Measurements from ENCODE around the gene B9D2. TPM values are rescaled to one million over a fixed set of nuclear protein-coding genes. Genes with fewer than 3 reads are reported as not detected.

Gene B9D2
- total RNA-seq, 4 donors from 2014 or later: 6.4 to 9.3 TPM; not detected in 2

GRCh38 chr19:41325947-41326706, 37.8 kb downstream of the B9D2 start:
- DNase-seq: peak; percentile 39
- in situ Hi-C loops (cut with MboI; ENCODE audit: low pct_ligation_motif_present in 1 of 4, low pct_unique_long_range_greater_than_20kb in 1 of 4, low sequenced_read_pairs in 3 of 4) (loop anchor here in 1 of 4 donors (25.0 kb wide), 1 partner anchor 236 kb away; no protein-coding TSS in a partner anchor), intact Hi-C loops (cut with DNase I; ENCODE audit: low total_unique reads) (no loop called here)
- no peaks in the 10 kb centered on the region for H3K9me3 ChIP-seq
- peak overlapping the region in 1 of 4 donors; percentile 19 for H3K4me3 ChIP-seq
- H3K36me3 ChIP-seq: no peaks in the 10 kb centered on the region
- H3K27me3 ChIP-seq: peaks cover 20% of the 10 kb centered on the region
- 17 to 58% methylated on average over 4 to 29 of the region's 30 CpGs for WGBS, 2 donors (ENCODE audit: low coverage in 1 of 2)
- H3K27ac ChIP-seq: peak overlapping the region; percentile 78 to 89 (median 83)
- TF ChIP-seq POLR2AphosphoS5 (IDR thresholded peaks at IDR 0.05) (peak in 2 of 3 donors; percentile 0 to 21), EP300 (IDR thresholded peaks at IDR 0.05; ENCODE audit: low read depth) (no peak), CTCF (IDR thresholded peaks at IDR 0.05) (no peak), POLR2A (IDR thresholded peaks at IDR 0.05) (peak; percentile 31)
- H3K4me1 ChIP-seq: peaks cover 31 to 82% (median 52%) of the 10 kb centered on the region in 4 donors

GRCh38 chr19:41325640-41325946, 38.4 kb downstream of the B9D2 start:
- Histone ChIP-seq H3K4me1 (peaks cover 31 to 80% (median 52%) of the 10 kb centered on the region in 4 donors), H3K4me3 (peak overlapping the region in 1 of 4 donors; percentile 19), H3K27me3 (peaks cover 20% of the 10 kb centered on the region), H3K27ac (peak overlapping the region; percentile 78 to 89 (median 83)), H3K36me3 (peaks cover 0 to 2% (median 0%) of the 10 kb centered on the region in 4 donors), H3K9me3 (no peaks in the 10 kb centered on the region)
- in situ Hi-C loops (cut with MboI; ENCODE audit: low pct_ligation_motif_present in 1 of 4, low pct_unique_long_range_greater_than_20kb in 1 of 4, low sequenced_read_pairs in 3 of 4) (loop anchor here in 1 of 4 donors (25.0 kb wide), 1 partner anchor 237 kb away; no protein-coding TSS in a partner anchor), intact Hi-C loops (cut with DNase I; ENCODE audit: low total_unique reads) (no loop called here)
- TF ChIP-seq EP300 (IDR thresholded peaks at IDR 0.05; ENCODE audit: low read depth): no peak
- no peak for TF ChIP-seq POLR2A (IDR thresholded peaks at IDR 0.05)
- no peak for TF ChIP-seq CTCF (IDR thresholded peaks at IDR 0.05)
- no peak for TF ChIP-seq POLR2AphosphoS5 (IDR thresholded peaks at IDR 0.05)
- 26 to 47% methylated on average over 2 to 10 of the region's 10 CpGs for WGBS, 2 donors (ENCODE audit: low coverage in 1 of 2)
- DNase-seq: no peak

- Histone ChIP-seq H3K27me3 (peaks cover 20% of the 10 kb centered on the region), H3K27ac (peak overlapping the region; percentile 78 to 89 (median 83)), H3K4me3 (peak overlapping the region in 1 of 4 donors; percentile 19), H3K9me3 (no peaks in the 10 kb centered on the region), H3K36me3 (peaks cover 0 to 6% (median 0%) of the 10 kb centered on the region in 4 donors), H3K4me1 (peaks cover 31 to 80% (median 52%) of the 10 kb centered on the region in 4 donors)
- TF ChIP-seq CTCF (IDR thresholded peaks at IDR 0.05): no peak
- TF ChIP-seq POLR2A (IDR thresholded peaks at IDR 0.05): no peak
- no peak for TF ChIP-seq EP300 (IDR thresholded peaks at IDR 0.05; ENCODE audit: low read depth)
- no peak for TF ChIP-seq POLR2AphosphoS5 (IDR thresholded peaks at IDR 0.05)
- intact Hi-C loops (cut with DNase I; ENCODE audit: low total_unique reads) (no loop called here), in situ Hi-C loops (cut with MboI; ENCODE audit: low pct_ligation_motif_present in 1 of 4, low pct_unique_long_range_greater_than_20kb in 1 of 4, low sequenced_read_pairs in 3 of 4) (loop anchor here in 1 of 4 donors (25.0 kb wide), 1 partner anchor 237 kb away; no protein-coding TSS in a partner anchor)
- DNase-seq: peak; percentile 57
- WGBS, 2 donors (ENCODE audit: low coverage in 1 of 2): 9 to 22% methylated on average over 9 to 21 of the region's 23 CpGs
Measured at GRCh38 chr19:41324921-41325639, 38.9 kb downstream of the B9D2 start.

- Histone ChIP-seq H3K4me1 (peaks cover 31 to 79% (median 52%) of the 10 kb centered on the region in 4 donors), H3K9me3 (no peaks in the 10 kb centered on the region), H3K4me3 (no peak overlapping the region), H3K36me3 (peaks cover 0 to 6% (median 0%) of the 10 kb centered on the region in 4 donors), H3K27me3 (peaks cover 20% of the 10 kb centered on the region), H3K27ac (peak overlapping the region; percentile 78 to 89 (median 83))
- no peak for TF ChIP-seq CTCF (IDR thresholded peaks at IDR 0.05)
- no peak for TF ChIP-seq EP300 (IDR thresholded peaks at IDR 0.05; ENCODE audit: low read depth)
- no peak for TF ChIP-seq POLR2AphosphoS5 (IDR thresholded peaks at IDR 0.05)
- no peak for TF ChIP-seq POLR2A (IDR thresholded peaks at IDR 0.05)
- in situ Hi-C loops (cut with MboI; ENCODE audit: low pct_ligation_motif_present in 1 of 4, low pct_unique_long_range_greater_than_20kb in 1 of 4, low sequenced_read_pairs in 3 of 4) (no loop called here), intact Hi-C loops (cut with DNase I; ENCODE audit: low total_unique reads) (no loop called here)
- no peak for DNase-seq
- 75% methylated on average over 7 of the region's 7 CpGs; no CpG with 5 or more reads in 1 of the 2 donors for WGBS, 2 donors (ENCODE audit: low coverage in 1 of 2)
Measured at GRCh38 chr19:41324231-41324702, 39.7 kb downstream of the B9D2 start.

Data from transverse colon (tissue), 4 donors.